ENCODE data around the gene TBL1X. TPM values are rescaled to one million over a fixed set of nuclear protein-coding genes. Genes with fewer than 3 reads are reported as not detected.

The TBL1X gene
- total RNA-seq, 1 experiment from 2014 or later = 31.9 TPM

- intact Hi-C loops (cut with micrococcal nuclease) = no loop called here
- H3K27ac ChIP-seq (ENCODE audit: low read length) = no peak overlapping the region
- H3K9me3 ChIP-seq (ENCODE audit: low read length) = no peaks in the 10 kb centered on the region
- DNase-seq = no peak
- no peaks in the 10 kb centered on the region for H3K4me1 ChIP-seq (ENCODE audit: insufficient read depth, low read length)
- H3F3A ChIP-seq (ENCODE audit: low read length, unreplicated experiment) = no peaks in the 10 kb centered on the region
- no peaks in the 10 kb centered on the region; the same call in 1 of the 2 replicates for H4K20me1 ChIP-seq (ENCODE audit: low read length)
- peaks cover 44% of the 10 kb centered on the region for H3K79me2 ChIP-seq (ENCODE audit: low read length)
- no peak overlapping the region for H3K4me3 ChIP-seq (ENCODE audit: low read length)
- ChIA-PET CTCF (no interaction called here), POLR2A (ENCODE audit: unreplicated experiment) (no interaction called here)
- no peak overlapping the region for H3K9ac ChIP-seq (ENCODE audit: low read length)
- H3K4me2 ChIP-seq (ENCODE audit: low read length) = no peak overlapping the region
- TF ChIP-seq EZH2 (IDR thresholded peaks at IDR 0.05; ENCODE audit: low read length, unreplicated experiment) (no peak), EZH2phosphoT487 (IDR thresholded peaks at IDR 0.05; ENCODE audit: borderline replicate concordance, low read length) (no peak), CTCF (conservative IDR thresholded peaks at IDR 0.05; ENCODE audit: low read depth, low read length) (no peak)
- no peaks in the 10 kb centered on the region for H3K9me2 ChIP-seq (replicated peaks; ENCODE audit: low read length)
- no peak overlapping the region for H2AFZ ChIP-seq (ENCODE audit: low read length)
- H3K27me3 ChIP-seq (ENCODE audit: low read length) = no peaks in the 10 kb centered on the region
- H3K36me3 ChIP-seq (ENCODE audit: low read depth, low read length) = no peaks in the 10 kb centered on the region
- ATAC-seq = no peak
- BruUV-seq (replicated peaks) = no TSS peak
Observed at GRCh38 chrX:9573282-9574106, 108.6 kb downstream of the TBL1X start.

- no peaks in the 10 kb centered on the region for H3F3A ChIP-seq (ENCODE audit: low read length, unreplicated experiment)
- H3K36me3 ChIP-seq (ENCODE audit: low read depth, low read length) = no peaks in the 10 kb centered on the region
- intact Hi-C loops (cut with micrococcal nuclease) = no loop called here
- H3K4me1 ChIP-seq (ENCODE audit: insufficient read depth, low read length) = no peaks in the 10 kb centered on the region
- peaks cover 43% of the 10 kb centered on the region for H3K79me2 ChIP-seq (ENCODE audit: low read length)
- DNase-seq (no peak), ATAC-seq (no peak)
- H3K9ac ChIP-seq (ENCODE audit: low read length) = no peak overlapping the region
- H3K9me2 ChIP-seq (replicated peaks; ENCODE audit: low read length) = no peaks in the 10 kb centered on the region
- POLR2A ChIA-PET (ENCODE audit: unreplicated experiment) = no interaction called here
- no peak overlapping the region for H3K4me2 ChIP-seq (ENCODE audit: low read length)
- no peak overlapping the region for H3K4me3 ChIP-seq (ENCODE audit: low read length)
- TF ChIP-seq EZH2 (IDR thresholded peaks at IDR 0.05; ENCODE audit: low read length, unreplicated experiment) (no peak), EZH2phosphoT487 (IDR thresholded peaks at IDR 0.05; ENCODE audit: borderline replicate concordance, low read length) (no peak), CTCF (conservative IDR thresholded peaks at IDR 0.05; ENCODE audit: low read depth, low read length) (no peak)
- no peaks in the 10 kb centered on the region; the same call in 1 of the 2 replicates for H4K20me1 ChIP-seq (ENCODE audit: low read length)
- CTCF ChIA-PET = no interaction called here
- H2AFZ ChIP-seq (ENCODE audit: low read length) = no peak overlapping the region
- BruUV-seq (replicated peaks) = no TSS peak
- no peaks in the 10 kb centered on the region for H3K9me3 ChIP-seq (ENCODE audit: low read length)
- H3K27ac ChIP-seq (ENCODE audit: low read length) = no peak overlapping the region
- H3K27me3 ChIP-seq (ENCODE audit: low read length) = no peaks in the 10 kb centered on the region
Observed at GRCh38 chrX:9576059-9576458, 111.2 kb downstream of the TBL1X start.

GRCh38 chrX:9577555-9577954 is 112.7 kb downstream of the TBL1X start:
- H3K27me3 ChIP-seq (ENCODE audit: low read length) = no peaks in the 10 kb centered on the region
- no peak overlapping the region for H3K4me2 ChIP-seq (ENCODE audit: low read length)
- no TSS peak for BruUV-seq (replicated peaks)
- no peak overlapping the region for H3K27ac ChIP-seq (ENCODE audit: low read length)
- intact Hi-C loops (cut with micrococcal nuclease) = no loop called here
- H2AFZ ChIP-seq (ENCODE audit: low read length) = no peak overlapping the region
- ChIA-PET POLR2A (ENCODE audit: unreplicated experiment) (no interaction called here), CTCF (no interaction called here)
- DNase-seq = no peak
- H3K36me3 ChIP-seq (ENCODE audit: low read depth, low read length) = no peaks in the 10 kb centered on the region
- TF ChIP-seq EZH2 (IDR thresholded peaks at IDR 0.05; ENCODE audit: low read length, unreplicated experiment) = no peak
- no peak for TF ChIP-seq CTCF (conservative IDR thresholded peaks at IDR 0.05; ENCODE audit: low read depth, low read length)
- no peak for TF ChIP-seq EZH2phosphoT487 (IDR thresholded peaks at IDR 0.05; ENCODE audit: borderline replicate concordance, low read length)
- H3K9me2 ChIP-seq (replicated peaks; ENCODE audit: low read length) = no peaks in the 10 kb centered on the region
- ATAC-seq = no peak
- H4K20me1 ChIP-seq (ENCODE audit: low read length) = no peaks in the 10 kb centered on the region; the same call in 1 of the 2 replicates
- peaks cover 36% of the 10 kb centered on the region; the same call in 1 of the 2 replicates for H3K79me2 ChIP-seq (ENCODE audit: low read length)
- H3K4me3 ChIP-seq (ENCODE audit: low read length) = no peak overlapping the region
- no peaks in the 10 kb centered on the region for H3F3A ChIP-seq (ENCODE audit: low read length, unreplicated experiment)
- H3K4me1 ChIP-seq (ENCODE audit: insufficient read depth, low read length) = no peaks in the 10 kb centered on the region
- no peak overlapping the region for H3K9ac ChIP-seq (ENCODE audit: low read length)
- no peaks in the 10 kb centered on the region for H3K9me3 ChIP-seq (ENCODE audit: low read length)
